ENCODE measurements around the gene C22orf31.

C22orf31 gene

GRCh38 chr22:29023172-29023796, 38.3 kb downstream of the C22orf31 start:
- FAIRE-seq: no peak

DNA sequence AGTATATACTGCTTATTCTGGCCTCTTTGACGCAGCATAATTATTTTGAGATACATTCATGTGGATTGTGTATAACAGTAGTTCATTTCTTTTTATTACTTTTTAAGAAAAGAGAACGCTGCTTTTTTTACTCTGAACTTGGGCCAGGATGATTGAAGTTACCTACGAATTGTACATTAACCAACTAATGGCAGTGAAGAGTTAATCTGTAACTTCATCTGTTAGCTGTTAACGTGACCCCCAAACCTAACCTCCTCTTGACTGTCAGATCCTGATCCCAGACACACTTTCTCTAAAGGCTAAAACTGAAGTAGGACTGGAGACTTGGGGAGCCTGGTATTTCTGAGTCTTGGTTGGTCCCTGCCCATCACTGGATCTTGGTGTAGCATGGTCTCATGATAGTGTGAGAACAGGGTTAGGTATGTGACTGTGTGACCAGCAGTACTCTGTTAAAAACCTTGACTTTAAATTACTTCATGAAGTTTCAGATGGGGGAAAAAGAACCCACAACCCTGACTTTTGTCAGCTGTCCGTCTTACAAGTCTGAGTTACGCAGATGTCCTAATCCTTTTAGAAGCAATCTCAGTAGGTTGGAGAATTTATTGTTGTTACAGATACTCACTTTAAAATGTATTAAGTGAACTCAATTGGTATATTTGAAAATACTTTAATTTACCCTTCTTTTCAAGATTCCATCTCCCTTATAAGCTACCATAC, 39.4 kb downstream of the C22orf31 start:
- no peak for FAIRE-seq

DNA sequence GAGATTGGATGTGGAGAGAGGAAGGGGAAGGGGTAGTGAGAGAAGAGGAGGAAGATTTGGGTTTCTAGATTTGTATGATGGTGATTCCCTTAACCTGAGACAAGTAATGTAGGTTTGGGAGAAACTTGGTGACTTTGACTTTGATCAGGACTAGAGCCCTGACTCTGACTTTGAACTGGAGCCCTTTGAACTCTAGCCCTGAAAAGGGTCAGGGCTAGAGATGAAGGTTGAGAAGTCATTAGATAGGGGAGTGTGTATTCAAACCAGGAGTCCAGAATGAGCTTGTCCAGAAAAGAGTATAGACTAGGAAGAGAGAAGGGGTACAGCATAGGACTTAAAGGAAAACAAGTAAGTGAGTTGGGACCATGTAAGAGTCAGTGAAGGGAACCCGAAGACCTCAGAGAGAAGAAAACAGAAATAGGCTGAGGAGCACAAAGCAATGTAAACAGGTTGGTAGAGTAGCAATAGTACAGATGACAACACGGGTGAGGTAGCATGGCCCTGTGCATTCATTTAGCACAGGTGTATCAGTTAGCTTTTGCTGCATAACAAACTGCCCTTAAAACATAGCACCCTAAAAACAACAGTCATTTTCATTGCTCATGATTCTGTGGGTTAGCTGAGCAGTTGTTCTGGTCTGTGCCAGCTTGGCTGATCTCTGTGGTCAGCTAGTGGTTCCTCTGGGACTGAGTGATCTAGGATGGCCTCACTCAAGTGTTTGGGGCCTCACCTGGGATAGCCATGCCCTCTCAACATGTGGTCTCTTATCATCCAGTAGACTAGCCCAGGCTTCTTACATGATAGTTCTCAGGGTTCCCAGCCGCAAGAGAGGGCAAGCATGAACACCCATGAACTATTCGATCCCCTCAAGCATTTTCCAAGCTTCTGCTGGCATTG, 43.1 kb downstream of the C22orf31 start:
- FAIRE-seq: no peak

GRCh38 chr22:29016067-29016938, 45.3 kb downstream of the C22orf31 start:
- no peak for FAIRE-seq

DNA sequence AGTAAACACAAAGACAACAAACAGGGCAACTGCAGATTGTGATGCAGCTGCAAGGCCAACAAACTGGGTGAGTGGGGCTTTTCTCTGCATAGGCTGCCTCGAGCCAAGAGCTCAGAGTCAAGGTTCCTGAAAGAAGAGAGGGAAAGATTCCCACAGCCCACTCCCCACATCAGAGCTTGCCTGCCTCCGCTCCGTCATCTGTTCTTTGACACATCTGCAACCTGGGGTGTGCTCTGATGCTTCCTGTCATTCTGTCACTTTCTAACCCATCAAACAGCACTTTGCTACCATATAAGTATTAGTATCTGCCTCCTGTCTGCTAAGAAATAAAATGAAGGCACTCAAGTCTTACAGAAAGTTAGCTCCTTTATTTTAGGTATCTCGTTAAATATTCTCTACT, 46.9 kb downstream of the C22orf31 start:
- FAIRE-seq: no peak

DNA sequence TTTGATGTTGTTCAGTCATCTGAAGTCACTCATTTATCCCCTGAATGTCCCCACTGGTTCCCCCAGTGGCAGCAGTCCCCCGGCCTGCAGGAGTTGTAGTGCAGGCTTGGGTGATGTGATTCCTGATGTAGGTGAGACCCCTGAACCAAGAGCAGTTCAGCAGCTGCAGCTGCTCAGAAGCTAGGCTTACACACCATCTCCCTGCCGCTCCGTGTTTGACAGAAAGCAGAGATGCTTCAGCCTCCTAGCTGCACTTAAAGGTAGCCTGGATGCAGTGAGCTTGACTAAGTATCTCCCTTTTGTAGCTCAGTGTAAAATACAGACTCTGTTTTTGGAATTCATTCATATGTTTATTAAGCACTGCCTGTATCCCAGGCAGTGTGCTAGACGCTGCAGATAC, 47.3 kb downstream of the C22orf31 start:
- FAIRE-seq: no peak

DNA sequence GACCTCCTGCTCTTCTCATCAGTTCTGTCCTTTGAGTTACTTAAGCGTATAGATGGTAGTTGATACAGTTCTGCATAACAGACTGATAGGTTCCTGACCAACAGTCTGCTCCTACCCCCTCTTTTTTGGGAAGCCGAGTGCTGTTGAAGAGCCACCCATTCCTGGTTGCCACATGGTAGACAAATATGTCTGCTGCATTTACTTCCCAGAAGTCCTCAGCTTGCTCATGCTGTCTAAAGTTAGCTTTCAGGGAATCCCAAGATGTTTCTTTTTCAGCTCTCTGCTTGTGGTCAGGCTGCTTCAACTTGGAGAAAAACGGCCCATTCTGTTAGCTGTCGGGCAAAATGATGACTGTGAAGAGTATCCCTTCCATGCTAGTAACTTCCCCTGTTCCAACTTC, 48.7 kb downstream of the C22orf31 start:
- FAIRE-seq: no peak

- FAIRE-seq: no peak
These were observed 49.6 kb downstream of the C22orf31 start for GRCh38 chr22:29012101-29012433.

- FAIRE-seq: no peak
These were observed 50.2 kb downstream of the C22orf31 start for GRCh38 chr22:29011240-29012100.

DNA sequence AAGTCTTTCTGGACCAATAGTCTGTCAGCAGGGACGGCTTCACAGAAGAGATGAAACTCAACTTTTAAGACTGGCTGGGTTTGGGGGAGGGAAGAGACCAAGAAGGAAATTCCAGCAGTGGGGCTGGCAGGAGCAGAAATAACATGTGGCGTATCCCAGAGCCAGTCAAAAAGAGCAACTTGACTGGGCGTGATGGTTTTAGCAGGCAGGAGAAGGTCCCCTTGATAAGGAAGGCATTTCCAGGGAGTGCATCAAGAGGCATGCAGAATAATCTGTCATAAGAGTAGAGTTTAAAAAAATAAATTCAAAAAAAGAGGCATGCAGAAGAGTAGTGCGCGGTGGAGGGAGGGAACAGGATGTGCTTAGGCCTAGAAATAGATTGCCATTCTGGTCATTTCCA, 52.5 kb downstream of the C22orf31 start:
- no peak for FAIRE-seq

Measured in islet of Langerhans (tissue), 1 donor.